Kidney (tissue), 14 donors: Measurements from ENCODE around the gene SLC12A7. TPM values are rescaled to one million over a fixed set of nuclear protein-coding genes. Genes with fewer than 3 reads are reported as not detected.

Source experiments
- DNase-seq, 5 donors: peaks; one replicate each; pipeline ENCODE4 v3.0.0-alpha.2; 2013 to 2020
- FAIRE-seq: peaks from 2 replicates; lab custom pipeline; 2012; peaks lifted over from hg19 to GRCh38; lab: Jason Lieb, UNC
- H3K27ac ChIP-seq, 2 donors: one replicate each; pipeline ENCODE4 v1.7.0; 2013; ENCODE audit warnings: low read depth in 2 of 2, low read length in 2 of 2, inconsistent platforms in 1 of 2
- H3K27me3 ChIP-seq: one replicate; pipeline ENCODE4 v1.7.1; 2013; ENCODE audit warnings: low read length, inconsistent platforms; ENCODE audit not compliant: control insufficient read depth, insufficient read depth
- H3K36me3 ChIP-seq, 3 donors: one replicate each; pipeline versions ENCODE4 v1.7.0 to v1.7.1; 2013; ENCODE audit warnings: low read length in 3 of 3, control low read depth in 1 of 3, inconsistent platforms in 1 of 3; ENCODE audit not compliant: insufficient read depth in 3 of 3, control insufficient read depth in 2 of 3
- H3K4me1 ChIP-seq, 3 donors: one replicate each; pipeline versions ENCODE4 v1.7.0 to v1.7.1; 2013; ENCODE audit warnings: low read length in 3 of 3, inconsistent platforms in 1 of 3, low read depth in 1 of 3; ENCODE audit not compliant: control insufficient read depth in 2 of 3, insufficient read depth in 2 of 3
- H3K4me3 ChIP-seq, 3 donors: one replicate each; pipeline versions ENCODE4 v1.7.0 to v1.8.1; 2013; ENCODE audit warnings: low read length in 3 of 3, control low read depth in 1 of 3, inconsistent platforms in 1 of 3
- H3K9ac ChIP-seq, 3 donors: one replicate each; pipeline versions ENCODE4 v1.7.0 to v1.7.1; 2013; ENCODE audit warnings: low read length in 3 of 3, control low read depth in 1 of 3, inconsistent platforms in 1 of 3
- H3K9me3 ChIP-seq, 3 donors: one replicate each; pipeline versions ENCODE4 v1.7.0 to v1.7.1; 2013; ENCODE audit warnings: low read length in 3 of 3, control low read depth in 1 of 3, inconsistent platforms in 1 of 3; ENCODE audit not compliant: control insufficient read depth in 2 of 3, insufficient read depth in 1 of 3
- intact Hi-C: fragments of 100-400 bp; cut with DNase I; formaldehyde crosslinking; loops from one replicate; pipeline ENCODE4 v1.11.1; 2022
- polyA plus RNA-seq: library from polyadenylated mRNA; stranded (reverse); fragments of 350-450 nt; fragmentation: Illumina TruSeq; extraction: RNeasy Lipid Tissue Mini Kit (QIAGEN cat#74804); gene quantifications from one replicate; pipeline ENCODE4 v1.2.3, GENCODE V29; 2014; ENCODE audit warnings: low read depth, low replicate concordance; ENCODE audit not compliant: insufficient read depth
- total RNA-seq: library from RNA; stranded (reverse); fragmentation: NEBNext Ultra II Directional; extraction: Animal tissue kit (Norgen Biotek cat#: 25700); gene quantifications from one replicate; pipeline ENCODE4 v1.2.1, GENCODE V29; 2021
- TF ChIP-seq, protein P1 (sequence below): IDR thresholded peaks from 3 replicates; pipeline ENCODE4 v1.5.1; 2012; ENCODE audit warnings: mild to moderate bottlenecking, moderate library complexity, borderline replicate concordance; ENCODE audit not compliant: insufficient read depth; ENCODE audit errors: extremely low read depth
- donor health status: control.
- donor health status: control.
- donor health status: control.
- donor health status: control.
- donor health status: control.
- donor health status: DM: yes; HTN: yes; CAD: no.
- donor health status: Normal renal cell carcinoma (clear cell type).

SLC12A7 gene
- total and polyA plus RNA-seq, 2 donors from 2014 or later: 28.2 to 92.9 TPM

DNA sequence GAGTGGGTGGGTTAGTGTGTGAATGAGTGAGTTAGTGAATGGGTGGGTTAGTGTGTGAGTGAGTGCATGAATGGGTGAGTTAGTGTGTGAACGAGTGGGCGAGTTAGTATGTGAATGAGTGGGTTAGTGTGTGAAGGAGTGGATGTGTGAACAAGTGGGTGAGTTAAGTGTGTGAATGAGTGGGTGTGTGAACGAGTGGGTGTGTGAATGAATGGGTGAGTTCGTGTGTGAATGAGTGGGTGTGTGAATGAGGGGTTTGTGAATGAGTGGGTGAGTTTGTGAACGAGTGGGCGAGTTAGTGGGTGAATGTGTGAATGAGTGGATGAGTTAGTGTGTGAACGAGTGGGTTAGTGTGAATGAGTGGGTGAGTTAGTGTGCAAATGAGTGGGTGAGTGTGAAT, 69.2 kb downstream of the SLC12A7 start:
- Histone ChIP-seq H3K4me3 (no peak overlapping the region), H3K9me3 (peaks cover 0 to 3% (median 0%) of the 10 kb centered on the region in 3 donors), H3K27me3 (no peaks in the 10 kb centered on the region), H3K27ac (no peak overlapping the region), H3K4me1 (no peaks in the 10 kb centered on the region), H3K36me3 (no peaks in the 10 kb centered on the region), H3K9ac (no peak overlapping the region)
- no peak for DNase-seq
- intact Hi-C loops: no loop called here
- TF ChIP-seq, protein P1, sequence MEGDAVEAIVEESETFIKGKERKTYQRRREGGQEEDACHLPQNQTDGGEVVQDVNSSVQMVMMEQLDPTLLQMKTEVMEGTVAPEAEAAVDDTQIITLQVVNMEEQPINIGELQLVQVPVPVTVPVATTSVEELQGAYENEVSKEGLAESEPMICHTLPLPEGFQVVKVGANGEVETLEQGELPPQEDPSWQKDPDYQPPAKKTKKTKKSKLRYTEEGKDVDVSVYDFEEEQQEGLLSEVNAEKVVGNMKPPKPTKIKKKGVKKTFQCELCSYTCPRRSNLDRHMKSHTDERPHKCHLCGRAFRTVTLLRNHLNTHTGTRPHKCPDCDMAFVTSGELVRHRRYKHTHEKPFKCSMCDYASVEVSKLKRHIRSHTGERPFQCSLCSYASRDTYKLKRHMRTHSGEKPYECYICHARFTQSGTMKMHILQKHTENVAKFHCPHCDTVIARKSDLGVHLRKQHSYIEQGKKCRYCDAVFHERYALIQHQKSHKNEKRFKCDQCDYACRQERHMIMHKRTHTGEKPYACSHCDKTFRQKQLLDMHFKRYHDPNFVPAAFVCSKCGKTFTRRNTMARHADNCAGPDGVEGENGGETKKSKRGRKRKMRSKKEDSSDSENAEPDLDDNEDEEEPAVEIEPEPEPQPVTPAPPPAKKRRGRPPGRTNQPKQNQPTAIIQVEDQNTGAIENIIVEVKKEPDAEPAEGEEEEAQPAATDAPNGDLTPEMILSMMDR: no peak
- no peak for FAIRE-seq

DNA sequence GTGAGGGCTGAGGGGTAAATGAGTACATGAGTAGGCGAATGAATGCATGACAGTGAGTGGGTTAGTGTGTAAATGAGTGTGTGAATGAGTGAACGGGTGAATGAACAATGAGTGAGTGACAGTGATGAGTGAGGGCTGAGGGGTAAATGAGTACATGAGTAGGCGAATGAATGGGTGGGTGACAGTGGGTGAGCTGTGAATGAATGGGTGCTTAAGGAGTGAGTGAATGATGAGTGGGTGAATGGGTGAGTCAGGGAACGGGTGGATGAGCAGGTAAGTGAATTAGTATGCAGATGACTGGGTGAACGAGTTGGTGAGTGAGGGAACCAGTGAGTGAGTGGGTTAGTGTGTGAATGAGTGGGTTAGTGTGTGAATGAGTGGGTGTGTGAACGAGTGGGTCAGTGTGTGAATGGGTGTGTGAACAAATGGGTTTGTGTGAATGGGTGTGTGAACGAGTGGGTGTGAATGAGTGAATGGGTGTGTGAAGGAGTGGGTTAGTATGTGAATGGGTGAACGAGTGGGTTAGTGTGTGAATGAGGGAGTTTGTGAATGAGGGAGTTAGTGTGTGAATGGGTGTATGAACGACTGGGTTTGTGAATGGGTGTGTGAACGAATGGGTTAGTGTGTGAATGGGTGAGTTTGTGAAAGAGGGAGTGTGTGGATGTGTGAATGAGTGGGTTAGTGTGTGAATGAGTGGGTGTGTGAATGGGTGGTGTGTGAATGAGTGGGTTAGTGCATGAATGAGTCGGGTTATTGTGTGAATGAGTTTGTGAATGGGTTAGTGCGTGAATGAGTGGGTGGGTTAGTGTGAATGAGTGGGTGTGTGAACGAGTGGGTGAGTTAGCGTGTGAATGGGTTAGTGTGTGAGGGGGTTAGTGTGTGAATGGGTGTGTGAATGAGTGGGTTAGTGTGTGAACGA, 70.4 kb downstream of the SLC12A7 start:
- intact Hi-C loops: no loop called here
- Histone ChIP-seq H3K4me1 (no peaks in the 10 kb centered on the region), H3K27ac (no peak overlapping the region), H3K36me3 (no peaks in the 10 kb centered on the region), H3K27me3 (no peaks in the 10 kb centered on the region), H3K9ac (no peak overlapping the region), H3K4me3 (no peak overlapping the region), H3K9me3 (peaks cover 0 to 2% (median 0%) of the 10 kb centered on the region in 3 donors)
- FAIRE-seq: no peak
- DNase-seq: no peak
- TF ChIP-seq, protein P1: no peak

DNA sequence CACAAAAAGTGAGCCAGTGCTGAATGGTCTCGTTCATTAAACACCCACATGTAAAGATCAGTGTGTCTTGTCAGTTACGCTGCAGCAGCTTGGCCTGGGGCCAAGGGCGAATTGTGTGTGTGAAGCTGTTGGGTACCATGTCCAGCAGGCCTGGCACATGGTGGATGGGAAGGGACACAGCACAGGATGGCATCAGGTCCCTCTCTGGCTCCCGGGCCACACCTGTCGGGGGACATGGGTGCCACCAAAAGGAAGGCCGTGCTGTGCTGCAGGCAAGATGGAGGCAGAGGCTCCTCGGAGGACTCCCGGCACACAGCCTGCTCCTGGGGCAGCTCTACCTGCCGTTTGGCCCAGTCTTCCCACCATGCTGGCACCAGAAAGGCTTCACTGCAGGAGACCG, 71.3 kb downstream of the SLC12A7 start:
- no peak for FAIRE-seq
- intact Hi-C loops: no loop called here

More for the DNA sequence above, 71.3 kb downstream of the SLC12A7 start:
- peaks cover 0 to 2% (median 0%) of the 10 kb centered on the region in 3 donors for H3K9me3 ChIP-seq
- H3K9ac ChIP-seq: no peak overlapping the region
- no peaks in the 10 kb centered on the region for H3K36me3 ChIP-seq
- H3K27ac ChIP-seq: no peak overlapping the region
- peak in 1 of 5 donors; percentile 59 for DNase-seq
- no peak overlapping the region for H3K4me3 ChIP-seq
- H3K27me3 ChIP-seq: no peaks in the 10 kb centered on the region
- TF ChIP-seq, protein P1: no peak
- no peaks in the 10 kb centered on the region for H3K4me1 ChIP-seq
